Neural progenitor cell (in vitro differentiated cells): ENCODE results near the gene OR6S1.

Experiments
- CTCF ChIP-seq: fragments of 200-600 bp; sonication (generic); IDR thresholded peaks from 2 replicates; pipeline ENCODE4 v1.5.1; 2017; ENCODE audit warnings: antibody characterized with exemption, mild to moderate bottlenecking
- EZH2phosphoT487 ChIP-seq: fragments of 200-600 bp; sonication (generic); IDR thresholded peaks from 2 replicates; pipeline ENCODE4 v1.6.1; 2017; ENCODE audit warnings: antibody characterized with exemption

- TF ChIP-seq EZH2phosphoT487 (no peak), CTCF (no peak)
Measured at GRCh38 chr14:20592574-20592973, 48.9 kb downstream of the OR6S1 start.
